SU-DHL-6 (cell line): ENCODE data around the gene CTNND2.

Experiments
- H2AFZ ChIP-seq: fragments of 200-600 bp; sonication (generic); 2 replicates; pipeline ENCODE4 v1.6.1; 2014; ENCODE audit warnings: low read depth, mild to moderate bottlenecking, moderate library complexity, mixed read lengths, antibody characterized with exemption, low read length; ENCODE audit not compliant: severe bottlenecking
- H3F3A ChIP-seq: fragments of 200-600 bp; shearing (Covaris generic); 2 replicates; pipeline ENCODE4 v1.6.0; 2016; ENCODE audit warnings: antibody characterized with exemption, mild to moderate bottlenecking; ENCODE audit not compliant: insufficient read depth
- H3K27ac ChIP-seq: fragments of 200-600 bp; sonication (generic); 2 replicates; pipeline ENCODE4 v1.5.1; 2016; ENCODE audit warnings: low read depth, mild to moderate bottlenecking, low read length, moderate library complexity, mixed read lengths
- H3K27me3 ChIP-seq: fragments of 200-600 bp; sonication (generic), shearing (Covaris generic); 2 replicates; pipeline ENCODE4 v1.6.0; 2014; ENCODE audit warnings: mild to moderate bottlenecking, low read length
- H3K36me3 ChIP-seq: fragments of 200-600 bp; sonication (generic); 2 replicates; pipeline ENCODE4 v1.6.1; 2014; ENCODE audit warnings: mild to moderate bottlenecking, low read length, mixed read lengths
- H3K4me2 ChIP-seq: fragments of 300-600, 200-600 bp; shearing (Covaris generic), sonication (generic); 2 replicates; pipeline ENCODE4 v1.6.0; 2014; ENCODE audit warnings: low read length, low read depth, mild to moderate bottlenecking; ENCODE audit not compliant: poor library complexity, severe bottlenecking
- H3K4me3 ChIP-seq: fragments of 200-600 bp; sonication (generic); 2 replicates; pipeline ENCODE4 v1.5.1; 2014; ENCODE audit warnings: antibody characterized with exemption, low read length, mild to moderate bottlenecking, mixed read lengths; ENCODE audit not compliant: insufficient read depth, poor library complexity, severe bottlenecking
- H3K79me2 ChIP-seq: fragments of 200-600 bp; sonication (generic); 2 replicates; pipeline ENCODE4 v1.6.1; 2014; ENCODE audit warnings: mild to moderate bottlenecking, low read length, moderate library complexity; ENCODE audit not compliant: insufficient read depth
- H3K9ac ChIP-seq: fragments of 200-600 bp; sonication (generic); 2 replicates; pipeline ENCODE4 v1.7.0; 2014; ENCODE audit warnings: mild to moderate bottlenecking, low read length
- H3K9me2 ChIP-seq: fragments of 200-600 bp; sonication (generic); replicated peaks from 2 replicates; pipeline ENCODE4 v1.6.1; 2014; ENCODE audit warnings: low read length; ENCODE audit not compliant: insufficient read depth
- H3K9me3 ChIP-seq: fragments of 200-600 bp; sonication (generic); 2 replicates; pipeline ENCODE4 v1.6.1; 2014; ENCODE audit warnings: low read length, mixed read lengths; ENCODE audit not compliant: insufficient read depth
- H4K20me1 ChIP-seq: fragments of 200-600 bp; sonication (generic); 2 replicates; pipeline ENCODE4 v1.6.1; 2014; ENCODE audit warnings: low read depth, mild to moderate bottlenecking, antibody characterized with exemption, low read length, moderate library complexity, mixed read lengths
- CTCF ChIP-seq: fragments of 200-600 bp; sonication (generic); IDR thresholded peaks from one replicate; pipeline ENCODE4 v1.5.1; 2017; ENCODE audit warnings: antibody characterized with exemption, mild to moderate bottlenecking, low read length, moderate library complexity; ENCODE audit not compliant: insufficient read depth, poor library complexity, severe bottlenecking
- EZH2phosphoT487 ChIP-seq: fragments of 200-600 bp; sonication (generic), shearing (Covaris generic); conservative IDR thresholded peaks from 2 replicates; pipeline ENCODE4 v1.6.1; 2018; ENCODE audit warnings: mild to moderate bottlenecking, antibody characterized with exemption, low read length, moderate library complexity, mixed read lengths

The CTNND2 gene

DNA sequence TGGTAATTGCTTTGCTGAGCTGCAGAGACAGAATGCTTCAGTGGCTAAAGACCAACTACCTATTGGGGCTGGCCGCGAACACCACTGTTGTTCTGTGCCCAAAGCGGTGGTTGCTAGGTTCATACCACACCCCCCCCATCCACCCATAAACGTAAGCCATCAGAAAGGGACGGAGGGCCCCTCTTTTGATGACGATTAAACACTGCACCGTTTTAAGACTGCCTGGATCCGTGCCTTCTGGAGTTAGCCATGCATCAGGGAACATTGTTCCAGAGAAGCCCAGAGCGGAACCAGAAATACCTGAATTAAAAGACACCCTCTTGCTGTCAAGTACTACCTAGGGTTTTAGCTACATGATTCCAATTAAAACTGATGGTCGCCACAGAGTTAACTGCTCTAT is 774.1 kb downstream of the CTNND2 start:
- H3K4me3 ChIP-seq, result no peak overlapping the region
- no peaks in the 10 kb centered on the region for H3K79me2 ChIP-seq
- H3K4me2 ChIP-seq, result no peak overlapping the region
- TF ChIP-seq EZH2phosphoT487, result no peak
- TF ChIP-seq CTCF, result no peak
- no peaks in the 10 kb centered on the region for H3F3A ChIP-seq
- no peaks in the 10 kb centered on the region for H3K36me3 ChIP-seq
- no peaks in the 10 kb centered on the region for H3K9me2 ChIP-seq
- H3K27ac ChIP-seq, result no peak overlapping the region
- H2AFZ ChIP-seq, result no peak overlapping the region
- H3K9ac ChIP-seq, result no peak overlapping the region
- H3K9me3 ChIP-seq, result no peaks in the 10 kb centered on the region
- H3K27me3 ChIP-seq, result no peaks in the 10 kb centered on the region
- no peaks in the 10 kb centered on the region for H4K20me1 ChIP-seq

DNA sequence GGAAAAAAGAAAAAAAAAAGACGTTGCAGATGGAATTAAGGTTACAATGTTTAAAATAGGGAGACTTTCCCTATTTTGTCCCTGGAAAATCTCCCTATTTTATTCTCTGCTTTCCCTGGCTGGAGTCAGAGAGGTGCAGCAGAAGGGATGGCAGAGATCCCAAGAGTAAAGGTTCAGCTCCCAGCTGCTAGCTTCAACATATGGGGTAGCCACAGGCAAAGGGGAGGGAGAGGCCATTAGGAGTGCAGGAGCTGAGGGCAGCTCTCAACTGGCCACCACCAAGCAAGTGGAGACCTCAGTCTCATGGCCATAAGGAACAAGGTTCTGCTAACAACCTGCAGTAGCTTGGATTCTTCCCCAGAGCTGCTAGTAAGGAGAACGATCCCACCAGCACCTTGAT is 776.2 kb downstream of the CTNND2 start:
- no peak overlapping the region for H3K9ac ChIP-seq
- TF ChIP-seq CTCF, result no peak
- no peak for TF ChIP-seq EZH2phosphoT487

GRCh38 chr5:11126844-11127243 is 777.4 kb downstream of the CTNND2 start:
- Histone ChIP-seq H3K27me3 (no peaks in the 10 kb centered on the region), H2AFZ (no peak overlapping the region), H3K9ac (no peak overlapping the region), H3K4me2 (no peak overlapping the region), H3K9me2 (no peaks in the 10 kb centered on the region), H3K27ac (no peak overlapping the region), H3K79me2 (no peaks in the 10 kb centered on the region), H3K9me3 (no peaks in the 10 kb centered on the region), H3F3A (no peaks in the 10 kb centered on the region), H3K4me3 (no peak overlapping the region), H3K36me3 (no peaks in the 10 kb centered on the region), H4K20me1 (no peaks in the 10 kb centered on the region)
- TF ChIP-seq EZH2phosphoT487, result no peak
- TF ChIP-seq CTCF, result no peak

More for the DNA sequence above, 776.2 kb downstream of the CTNND2 start:
- no peaks in the 10 kb centered on the region for H3K9me3 ChIP-seq
- H3K4me3 ChIP-seq, result no peak overlapping the region
- H3K36me3 ChIP-seq, result no peaks in the 10 kb centered on the region
- no peaks in the 10 kb centered on the region for H3K27me3 ChIP-seq
- H2AFZ ChIP-seq, result no peak overlapping the region
- no peak overlapping the region for H3K4me2 ChIP-seq
- H3F3A ChIP-seq, result no peaks in the 10 kb centered on the region
- H3K27ac ChIP-seq, result no peak overlapping the region
- H3K79me2 ChIP-seq, result no peaks in the 10 kb centered on the region
- no peaks in the 10 kb centered on the region for H3K9me2 ChIP-seq
- H4K20me1 ChIP-seq, result no peaks in the 10 kb centered on the region

- Histone ChIP-seq H3K27me3 (no peaks in the 10 kb centered on the region), H3K27ac (no peak overlapping the region), H3K79me2 (no peaks in the 10 kb centered on the region), H2AFZ (no peak overlapping the region), H3K36me3 (no peaks in the 10 kb centered on the region), H3K9me3 (no peaks in the 10 kb centered on the region), H3K9me2 (no peaks in the 10 kb centered on the region), H4K20me1 (no peaks in the 10 kb centered on the region), H3K4me2 (no peak overlapping the region), H3K9ac (no peak overlapping the region), H3K4me3 (no peak overlapping the region), H3F3A (no peaks in the 10 kb centered on the region)
- TF ChIP-seq CTCF (no peak), EZH2phosphoT487 (no peak)
Observed at GRCh38 chr5:11121885-11122284, 782.4 kb downstream of the CTNND2 start.
